GM19372 (cell line): ENCODE results near the gene COX15.
A peak's percentile ranks its signal among the peaks of the same experiment; 100 is the strongest.
"Not testable (repeated sequence)": the region's sequence is repeated elsewhere in the genome, so short reads cannot be mapped to it uniquely, and the experiment has no call there.

ENCODE experiments used
- ATAC-seq: cut with Tn5 transposase; IDR thresholded peaks from one replicate; pipeline ENCODE4 v1.9.1; 2021; ENCODE audit warnings: mild to moderate bottlenecking, low read depth, moderate library complexity; ENCODE audit not compliant: unreplicated experiment

Gene COX15

DNA sequence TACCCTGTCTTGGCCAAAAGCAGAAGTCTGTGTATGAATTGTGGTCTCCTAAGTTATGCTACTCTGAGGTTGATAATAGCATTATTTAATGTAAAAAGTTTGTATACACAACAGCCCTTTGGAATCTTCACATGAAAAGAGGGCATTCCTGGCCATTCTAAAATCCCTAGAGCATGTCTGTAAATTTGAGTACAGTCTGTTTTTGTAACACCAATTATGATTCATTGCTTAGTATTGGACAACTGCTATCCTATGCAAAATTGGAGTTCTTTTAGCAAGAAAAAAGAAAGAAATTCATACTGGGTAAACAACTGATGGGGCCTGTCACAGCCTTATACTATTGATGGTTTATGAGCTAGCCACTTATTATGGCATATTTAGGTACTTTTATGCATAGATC is 10.3 kb upstream of the COX15 start:
- no peak for ATAC-seq

DNA sequence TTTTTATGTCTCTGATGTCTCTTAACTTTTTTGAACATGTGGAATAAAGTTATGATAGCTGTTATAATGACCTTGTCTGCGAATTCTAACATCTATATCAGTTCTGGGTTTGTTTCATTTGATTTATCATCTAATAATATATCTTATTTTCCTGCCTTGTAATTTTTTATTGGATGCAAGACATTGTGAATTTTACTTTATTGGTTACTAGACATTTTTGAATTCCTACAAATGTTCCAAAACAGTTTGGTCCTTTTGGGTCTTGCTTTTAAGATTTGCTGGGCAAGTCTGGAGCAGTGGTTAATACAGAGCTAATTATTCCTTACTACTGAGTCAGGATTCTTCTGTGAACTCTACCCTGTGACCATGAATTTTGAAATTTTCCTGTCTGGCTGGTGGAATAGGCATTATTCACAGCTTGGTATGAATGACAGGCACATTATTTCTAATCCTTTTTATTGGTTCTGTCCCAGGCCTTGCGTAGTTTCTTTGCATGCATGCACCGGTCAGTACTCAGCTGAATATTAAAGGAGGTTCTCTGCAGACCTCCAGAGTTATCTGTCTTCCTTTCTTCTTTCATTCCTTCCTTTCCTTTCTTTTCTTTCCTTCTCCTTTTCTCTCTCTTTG is 9.1 kb upstream of the COX15 start:
- ATAC-seq = no peak

DNA sequence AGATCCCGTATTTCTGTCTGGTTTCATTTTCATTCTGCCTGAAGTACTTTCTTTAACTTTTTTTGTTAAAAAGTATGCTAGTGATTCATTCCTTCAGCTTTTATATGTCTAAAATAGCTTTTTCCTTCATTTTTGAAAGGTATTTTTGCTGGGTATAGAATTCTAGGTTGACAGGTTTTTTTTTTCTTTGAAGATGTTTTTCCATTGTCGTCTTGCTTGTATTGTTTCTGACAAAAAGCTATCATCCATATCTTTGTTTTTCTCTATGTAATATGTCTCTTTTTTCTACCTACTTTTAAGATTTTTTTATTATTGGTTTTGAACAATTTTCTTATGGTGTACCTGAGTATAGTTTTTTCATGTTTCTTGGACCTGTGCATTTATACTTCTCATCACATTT is 8.3 kb upstream of the COX15 start:
- no peak for ATAC-seq

DNA sequence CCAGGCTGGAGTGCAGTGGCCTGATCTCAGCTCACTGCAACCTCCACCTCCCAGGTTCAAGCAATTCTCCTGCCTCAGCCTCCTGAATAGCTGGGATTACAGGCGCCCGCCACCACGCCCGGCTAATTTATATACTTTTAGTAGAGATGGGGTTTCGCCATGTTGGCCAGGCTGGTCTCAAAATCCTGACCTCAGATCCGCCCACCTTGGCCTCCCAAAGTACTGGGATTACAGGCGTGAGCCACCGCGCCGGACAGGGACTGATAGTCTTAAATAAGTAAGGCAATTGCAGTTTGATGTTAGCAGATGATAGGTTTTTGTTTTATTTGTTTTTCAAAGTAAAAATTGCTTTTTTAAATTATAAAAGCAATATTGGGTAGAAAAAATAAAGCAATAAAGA is 2.2 kb upstream of the COX15 start:
- ATAC-seq = not testable (repeated sequence)

DNA sequence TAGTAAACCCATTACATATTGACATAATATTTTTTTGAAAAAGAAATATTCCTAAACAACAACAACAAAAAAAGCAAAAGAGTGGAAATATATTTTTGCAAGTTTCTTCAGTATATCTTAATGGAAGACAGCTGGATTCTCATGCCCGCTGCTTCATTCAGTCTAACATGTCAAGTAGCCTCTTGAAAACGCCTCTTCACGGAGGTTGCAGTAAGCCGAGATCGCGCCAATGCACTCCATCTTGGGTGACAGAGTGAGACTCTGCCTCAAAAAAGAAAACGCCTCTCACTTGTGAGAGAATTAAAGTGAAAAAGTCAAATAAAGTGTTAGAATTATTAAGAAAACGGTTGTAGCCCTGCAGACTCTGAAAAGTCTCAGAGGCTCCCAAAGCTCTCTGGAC is 1.4 kb upstream of the COX15 start:
- no peak for ATAC-seq

DNA sequence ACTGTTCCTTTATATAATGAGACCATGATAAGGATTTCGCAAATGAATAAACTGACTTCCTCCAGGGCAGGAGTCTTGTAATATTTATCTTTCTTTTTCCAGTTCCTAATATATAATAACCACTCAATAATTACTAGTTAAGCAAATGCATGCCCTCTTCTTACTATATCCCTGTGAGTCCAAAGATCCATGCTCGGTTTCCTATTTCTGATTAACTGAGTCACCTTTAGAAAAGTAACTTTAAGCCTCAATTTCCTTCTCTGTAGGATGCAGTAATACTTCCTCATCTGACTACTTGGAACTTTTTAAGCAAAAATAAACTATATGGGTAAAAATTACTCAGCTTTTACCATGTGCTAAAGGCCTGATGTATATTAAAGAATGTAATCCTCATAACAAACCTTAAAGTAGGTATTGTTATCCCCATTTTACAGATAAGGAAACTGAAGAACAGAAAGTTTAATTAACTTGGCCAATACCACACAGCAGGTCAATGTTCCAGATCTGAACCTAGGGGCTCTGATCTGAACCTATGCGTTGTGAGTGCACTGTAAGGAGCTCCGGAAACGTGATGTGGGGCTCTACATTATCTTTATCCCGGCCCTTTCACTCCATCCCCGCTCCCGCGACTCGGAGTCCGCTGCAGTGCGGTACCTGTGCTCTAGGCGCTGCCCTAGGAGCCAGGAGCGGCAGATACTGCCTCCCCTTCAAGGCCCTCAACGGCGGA is 458 bp downstream of the COX15 start:
- ATAC-seq = peak; percentile 26

DNA sequence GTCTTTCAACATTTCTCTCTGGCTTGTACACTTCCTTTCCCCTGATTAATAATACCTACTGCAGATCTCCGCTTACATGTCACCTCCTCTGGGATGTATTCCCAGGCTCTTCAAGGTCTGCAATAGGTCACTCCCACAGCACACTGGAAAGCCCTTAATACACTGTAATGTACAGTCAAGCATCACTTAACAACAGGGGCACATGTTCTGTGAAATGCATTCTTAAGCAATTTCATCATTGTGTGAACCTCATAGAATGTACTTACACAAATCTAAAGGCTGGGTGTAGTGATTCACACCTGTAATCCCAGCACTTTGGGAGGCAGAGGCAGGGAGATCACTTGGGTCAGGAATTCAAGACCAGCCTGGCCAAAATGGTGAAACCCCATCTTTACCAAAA is 1.9 kb downstream of the COX15 start:
- ATAC-seq = no peak

DNA sequence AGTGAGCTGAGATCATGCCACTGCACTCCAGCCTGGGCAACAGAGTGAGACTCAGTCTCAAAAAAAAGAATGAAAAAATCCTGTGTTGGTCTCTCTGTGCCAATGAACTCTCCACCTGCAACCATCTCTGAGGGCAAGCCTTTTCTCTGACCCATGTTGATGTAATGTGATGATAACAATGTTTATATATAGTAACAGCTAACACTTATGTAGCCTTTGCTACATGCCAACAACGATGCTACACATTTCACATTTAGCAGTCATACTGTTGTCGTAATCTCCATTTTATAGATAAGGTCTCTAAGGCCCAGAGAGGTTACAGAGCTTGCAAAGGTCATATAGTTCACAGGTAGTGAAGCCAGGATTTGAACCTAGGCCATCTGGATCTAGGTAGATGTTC is 11.5 kb downstream of the COX15 start:
- no peak for ATAC-seq

DNA sequence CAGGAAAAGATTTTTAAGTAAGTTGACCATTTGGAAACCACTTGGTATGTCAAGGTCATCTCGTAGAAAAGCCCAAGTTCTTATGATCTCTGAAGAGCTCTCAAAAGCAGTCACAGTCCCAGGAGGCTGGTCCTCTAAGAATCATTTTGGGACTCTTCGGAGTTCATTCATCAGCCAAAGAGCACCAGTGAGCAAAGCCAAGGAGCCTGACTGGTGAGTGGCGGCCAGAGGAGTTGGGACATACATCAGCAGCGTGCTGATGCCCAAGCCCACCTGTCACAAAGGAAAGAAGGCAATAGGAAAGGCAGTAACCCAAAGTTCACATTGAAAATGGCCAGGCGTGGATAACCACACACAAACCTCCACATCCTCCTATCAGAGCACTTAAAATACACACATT is 17.5 kb downstream of the COX15 start:
- ATAC-seq = no peak

DNA sequence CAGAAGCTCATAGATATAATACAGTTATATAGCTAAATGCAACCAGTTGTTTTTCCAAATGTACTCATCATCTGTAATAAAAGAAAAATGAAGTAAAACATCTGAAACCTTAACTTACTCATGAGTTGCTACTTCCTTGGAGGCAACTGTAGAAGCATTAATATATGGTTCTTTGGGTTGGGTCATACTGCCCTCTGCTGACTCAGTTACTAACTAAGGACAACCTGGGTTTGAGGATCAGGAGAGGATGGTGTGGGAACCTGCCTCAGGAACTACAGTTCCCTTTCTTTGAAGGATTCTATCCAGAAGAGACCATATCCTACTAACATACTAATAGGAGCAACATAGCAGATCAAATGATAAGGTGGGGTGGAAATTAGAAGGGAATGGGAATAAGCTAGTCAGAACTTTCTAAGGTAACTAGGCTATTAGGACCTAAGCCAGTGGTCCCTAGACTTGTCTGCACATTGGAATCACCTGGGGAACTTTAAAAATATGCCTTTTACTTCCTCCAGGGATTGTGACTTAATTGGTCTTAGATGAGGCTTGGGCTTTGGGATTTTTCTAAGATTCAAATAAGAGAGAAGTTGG is 20.7 kb downstream of the COX15 start:
- no peak for ATAC-seq

DNA sequence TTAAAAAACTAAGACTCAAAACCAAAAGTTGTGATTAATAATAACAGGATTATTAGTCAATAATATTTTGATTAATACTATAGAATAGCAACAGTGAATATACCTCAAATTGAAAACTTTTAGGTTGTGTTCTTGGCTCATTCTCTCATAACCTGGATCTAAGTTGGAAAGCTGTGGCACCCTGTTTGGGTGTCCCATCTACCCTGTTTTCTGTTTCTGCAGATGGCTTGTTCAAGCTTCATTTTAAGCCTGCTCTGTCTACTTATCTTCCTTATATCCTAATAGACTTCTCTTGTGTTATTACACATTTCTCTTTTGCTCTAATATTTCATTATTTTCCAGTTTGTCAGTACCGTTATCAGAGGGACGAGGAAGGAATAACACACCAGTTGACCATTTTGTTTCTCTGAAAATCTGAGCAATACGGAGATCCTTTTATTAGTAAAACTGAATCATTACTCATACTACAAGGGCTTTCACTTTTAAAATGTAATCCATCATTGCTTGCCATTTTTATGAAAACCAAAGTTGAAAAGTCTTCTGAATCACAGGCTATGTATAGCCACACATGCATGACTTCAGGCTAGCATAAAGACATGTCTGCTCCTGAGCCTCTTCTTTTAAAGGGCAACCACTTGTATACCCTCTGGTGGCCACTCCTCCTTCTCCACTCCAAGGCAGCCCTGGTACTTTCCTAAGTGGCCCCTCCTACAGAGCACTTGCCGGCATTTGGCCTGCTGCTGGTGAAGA is 22.3 kb downstream of the COX15 start:
- no peak for ATAC-seq

DNA sequence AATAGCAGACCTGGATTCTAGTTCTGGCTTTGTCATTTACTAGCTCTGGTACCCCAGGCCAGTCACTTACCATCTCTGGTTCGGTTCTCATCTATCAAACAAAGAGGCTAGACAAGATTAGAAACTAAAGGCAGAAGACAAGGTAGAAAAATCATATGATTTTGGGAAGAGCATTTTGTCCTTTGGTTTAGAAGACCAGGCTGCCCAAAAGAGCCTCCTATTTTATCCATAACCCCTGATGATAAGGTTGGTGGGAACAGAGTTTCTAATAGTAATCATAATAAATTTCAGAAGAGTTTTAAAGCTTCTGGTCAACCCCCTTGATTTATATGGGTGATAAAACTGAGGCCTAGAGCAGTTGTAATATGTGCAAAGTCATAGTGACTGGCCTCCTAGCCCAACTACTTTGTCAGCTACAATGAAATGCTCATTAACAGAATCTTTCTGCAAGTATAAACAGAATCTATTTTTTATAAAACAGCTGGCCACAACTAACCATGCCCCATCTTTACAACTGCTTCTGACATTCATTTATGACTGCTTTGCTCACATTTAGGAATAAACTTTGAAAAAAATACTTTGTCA is 23.4 kb downstream of the COX15 start:
- ATAC-seq = no peak

DNA sequence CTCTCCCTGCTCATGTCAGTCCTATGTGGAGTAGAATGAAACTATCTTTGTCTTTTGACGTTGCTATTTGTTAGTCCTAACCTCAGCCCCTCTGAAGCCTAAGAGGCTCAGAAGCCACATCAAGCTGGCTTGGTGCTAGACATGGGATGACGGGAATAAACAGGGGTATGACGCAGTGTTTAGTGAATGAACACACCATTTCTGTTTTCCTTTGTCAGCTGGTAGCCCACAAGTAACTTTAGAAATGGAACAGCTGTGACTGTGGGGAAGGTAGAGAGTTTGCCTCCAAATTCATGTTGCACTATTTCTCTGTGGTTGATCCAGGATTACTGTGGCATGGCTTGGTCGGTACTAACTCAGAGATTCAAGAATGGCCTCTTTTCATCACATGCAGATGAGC is 31.3 kb downstream of the COX15 start:
- ATAC-seq = no peak

DNA sequence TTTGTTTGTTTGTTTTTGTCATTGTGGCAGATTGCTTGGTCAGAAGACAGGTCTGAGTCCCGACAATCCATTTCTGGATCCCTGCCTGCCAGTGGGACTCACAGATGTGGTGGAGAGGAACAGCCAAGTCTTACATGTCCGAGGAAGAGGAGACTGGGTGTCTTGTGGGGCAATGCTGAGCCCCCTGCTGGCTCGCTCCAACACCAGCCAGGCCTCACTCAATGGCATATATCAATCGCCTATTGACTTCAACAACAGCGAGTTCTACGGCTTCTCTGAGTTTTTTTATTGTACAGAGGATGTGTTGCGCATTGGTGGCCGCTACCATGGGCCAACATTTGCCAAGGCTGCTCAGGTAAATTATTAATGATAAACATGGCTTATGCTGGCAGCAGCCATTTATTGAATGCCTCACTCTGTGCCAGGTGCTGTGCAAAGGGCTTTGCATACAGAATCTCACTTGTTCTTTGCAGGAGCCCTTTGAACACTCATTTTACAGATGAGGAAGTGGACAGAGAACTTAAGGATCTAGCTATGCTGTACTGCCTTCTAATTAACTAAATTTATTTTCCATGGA is 33.3 kb downstream of the COX15 start:
- no peak for ATAC-seq

DNA sequence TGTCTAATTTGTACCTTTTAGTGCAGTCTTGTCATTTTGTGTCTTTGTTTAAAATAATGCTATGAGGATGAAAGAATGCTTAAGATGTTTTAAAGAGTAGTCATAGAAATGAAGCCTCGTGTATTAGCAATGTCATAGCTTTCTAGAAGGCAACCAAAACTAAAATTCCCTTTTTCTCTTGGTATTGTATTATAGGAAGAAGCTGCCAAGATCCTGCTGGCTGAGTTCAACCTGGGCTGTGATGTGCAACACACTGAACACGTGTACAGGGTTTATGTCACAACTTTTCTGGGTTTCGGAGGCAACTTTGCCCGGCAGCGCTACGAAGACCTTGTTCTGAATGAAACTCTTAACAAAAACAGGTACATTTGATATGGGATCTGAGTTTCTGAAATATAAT is 36.2 kb downstream of the COX15 start:
- ATAC-seq = no peak

DNA sequence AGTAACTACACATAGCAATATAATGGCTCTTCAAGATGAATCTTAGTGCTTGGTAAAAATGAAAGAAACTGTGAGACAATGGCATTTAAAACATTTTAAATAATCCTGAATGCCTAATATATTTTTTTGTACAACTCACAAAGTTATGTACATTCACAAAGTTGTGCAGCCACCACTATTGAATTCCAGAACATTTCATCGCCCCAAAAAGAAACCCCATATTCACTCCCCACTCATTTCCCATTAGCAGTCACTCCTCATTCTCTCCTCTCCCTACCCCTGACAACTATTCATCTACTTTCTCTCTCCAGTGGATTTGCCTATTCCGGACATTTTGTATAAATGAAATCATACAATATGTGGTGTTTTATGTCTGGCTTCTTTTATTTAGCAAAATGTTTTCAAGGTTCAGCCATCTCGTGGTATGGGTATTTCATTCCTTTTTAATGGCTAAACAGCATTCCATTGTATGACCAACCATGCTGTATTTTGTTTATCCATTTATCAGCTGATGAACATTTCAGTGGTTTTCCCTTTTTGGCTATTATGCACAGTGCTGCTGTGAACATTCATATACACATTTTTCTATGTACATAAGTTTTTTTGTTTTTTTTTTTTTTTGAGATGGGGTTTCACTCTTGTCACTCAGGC is 37.9 kb downstream of the COX15 start:
- ATAC-seq = no peak

DNA sequence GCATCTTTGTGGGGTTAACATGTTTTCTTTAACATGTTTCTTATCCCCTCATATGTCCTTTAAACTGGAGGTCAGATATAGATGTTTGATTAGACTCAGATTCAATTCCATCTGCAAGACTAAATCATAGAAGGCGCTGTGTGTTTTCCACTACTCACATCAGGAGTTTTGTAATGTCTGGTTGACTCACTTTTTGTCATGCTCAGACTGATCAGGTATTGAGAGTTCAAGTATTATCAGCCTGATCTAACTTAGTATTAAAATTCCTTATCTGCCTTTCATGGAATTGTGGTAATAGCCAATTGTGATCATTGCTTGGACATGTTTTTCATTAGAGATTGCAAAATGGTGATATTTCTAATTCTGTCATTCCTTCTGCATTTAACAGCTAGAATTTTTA is 42.5 kb downstream of the COX15 start:
- no peak for ATAC-seq

DNA sequence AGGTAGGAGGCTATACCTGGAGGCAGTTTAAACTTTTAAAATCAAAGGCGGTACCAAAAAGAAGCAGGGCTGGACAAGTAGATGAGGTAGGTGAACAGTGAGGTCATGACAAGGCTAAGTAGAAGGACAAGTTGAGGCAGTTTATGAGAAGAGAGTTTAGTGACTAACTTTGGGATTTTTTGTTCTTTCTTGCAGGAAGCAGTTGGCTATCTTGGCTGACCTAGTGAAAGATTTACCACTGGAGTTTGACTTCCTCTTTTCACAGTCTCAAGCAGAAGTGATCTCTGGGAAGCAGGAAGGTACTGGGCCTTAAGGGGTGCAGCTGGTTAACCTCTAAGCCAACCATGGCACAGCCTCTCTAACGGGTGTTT is 46.3 kb downstream of the COX15 start:
- ATAC-seq = peak; percentile 61

DNA sequence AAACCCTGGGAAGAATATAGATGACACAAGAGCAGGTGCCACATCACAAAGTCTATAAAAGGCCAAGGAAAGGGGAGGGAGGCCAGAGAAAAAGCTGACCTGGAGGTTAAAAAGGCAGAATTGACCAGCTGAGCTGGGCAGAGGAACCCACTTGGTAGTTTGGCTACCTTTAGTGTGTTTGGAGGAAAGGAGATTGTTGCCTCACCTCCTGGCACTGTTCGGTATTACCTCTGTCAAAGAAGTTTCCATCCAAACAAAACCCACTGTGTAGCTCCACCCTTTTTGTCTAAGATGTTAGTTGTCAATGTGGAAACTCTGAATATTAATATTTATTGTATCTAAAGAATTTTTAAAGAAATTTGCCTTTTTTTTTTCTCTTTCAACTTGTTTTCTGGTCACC is 49.2 kb downstream of the COX15 start:
- no peak for ATAC-seq
